HEK293 (cell line): ENCODE measurements around the gene UTP18.

Experiments
- BCL11A ChIP-seq: fragments of 450-650 bp; formaldehyde crosslinking; IDR thresholded peaks from 2 replicates; pipeline ENCODE4 v1.5.1; 2016; ENCODE audit warnings: low read depth, missing biosample characterization, missing genetic modification characterization
- GFI1B ChIP-seq: fragments of 450-650 bp; formaldehyde crosslinking; IDR thresholded peaks from 2 replicates; pipeline ENCODE4 v1.5.1; 2016; ENCODE audit warnings: missing biosample characterization, missing genetic modification characterization
- WT1 ChIP-seq: fragments of 450-650 bp; formaldehyde crosslinking; IDR thresholded peaks from 2 replicates; pipeline ENCODE4 v1.5.1; 2016; ENCODE audit warnings: missing biosample characterization, missing genetic modification characterization
- YY2 ChIP-seq: fragments of 450-650 bp; formaldehyde crosslinking; IDR thresholded peaks from 2 replicates; pipeline ENCODE4 v1.5.1; 2016; ENCODE audit warnings: missing biosample characterization, missing genetic modification characterization
- ZIC2 ChIP-seq: fragments of 450-650 bp; formaldehyde crosslinking; IDR thresholded peaks from 2 replicates; pipeline ENCODE4 v1.5.1; 2016; ENCODE audit warnings: missing biosample characterization, missing genetic modification characterization
- ZNF10 ChIP-seq: fragments of 450-650 bp; formaldehyde crosslinking; IDR thresholded peaks from 2 replicates; pipeline ENCODE4 v1.5.1; 2017; ENCODE audit warnings: missing biosample characterization, missing genetic modification characterization
- ZNF157 ChIP-seq: fragments of 450-650 bp; formaldehyde crosslinking; IDR thresholded peaks from 2 replicates; pipeline ENCODE4 v1.5.1; 2016; ENCODE audit warnings: missing biosample characterization, missing genetic modification characterization
- ZNF184 ChIP-seq: fragments of 450-650 bp; IDR thresholded peaks from 2 replicates; pipeline ENCODE4 v1.5.1; 2018; ENCODE audit warnings: missing biosample characterization, mild to moderate bottlenecking, missing genetic modification characterization
- ZNF2 ChIP-seq: fragments of 450-650 bp; formaldehyde crosslinking; IDR thresholded peaks from 2 replicates; pipeline ENCODE4 v1.5.1; 2016; ENCODE audit warnings: missing biosample characterization, missing genetic modification characterization
- ZNF223 ChIP-seq: fragments of 450-650 bp; formaldehyde crosslinking; IDR thresholded peaks from 2 replicates; pipeline ENCODE4 v1.5.1; 2016; ENCODE audit warnings: missing biosample characterization, missing genetic modification characterization
- ZNF354C ChIP-seq: fragments of 450-650 bp; formaldehyde crosslinking; IDR thresholded peaks from 2 replicates; pipeline ENCODE4 v1.5.1; 2016; ENCODE audit warnings: missing biosample characterization, missing genetic modification characterization, low read depth, borderline replicate concordance
- ZNF610 ChIP-seq: fragments of 450-650 bp; formaldehyde crosslinking; IDR thresholded peaks from 2 replicates; pipeline ENCODE4 v1.5.1; 2016; ENCODE audit warnings: missing biosample characterization, missing genetic modification characterization, borderline replicate concordance
- ZNF664 ChIP-seq: fragments of 450-650 bp; formaldehyde crosslinking; IDR thresholded peaks from 2 replicates; pipeline ENCODE4 v1.5.1; 2016; ENCODE audit warnings: missing biosample characterization, missing genetic modification characterization
- ZNF830 ChIP-seq: fragments of 450-650 bp; IDR thresholded peaks from 2 replicates; pipeline ENCODE4 v1.5.0; 2018; ENCODE audit warnings: missing biosample characterization, missing genetic modification characterization, low read depth, mild to moderate bottlenecking, moderate library complexity
- ZXDB ChIP-seq: fragments of 450-650 bp; formaldehyde crosslinking; IDR thresholded peaks from 2 replicates; pipeline ENCODE4 v1.5.1; 2016; ENCODE audit warnings: missing biosample characterization, missing genetic modification characterization
- TF ChIP-seq, protein P1 (sequence below): fragments of 450-650 bp; formaldehyde crosslinking; IDR thresholded peaks from 2 replicates; pipeline ENCODE4 v1.5.1; 2016; ENCODE audit warnings: missing biosample characterization, missing genetic modification characterization, low read depth
- TF ChIP-seq, protein P2 (sequence below): fragments of 450-650 bp; formaldehyde crosslinking; IDR thresholded peaks from 2 replicates; pipeline ENCODE4 v1.5.1; 2016; ENCODE audit warnings: missing biosample characterization, missing genetic modification characterization
- TF ChIP-seq, protein P3 (sequence below): fragments of 450-650 bp; formaldehyde crosslinking; IDR thresholded peaks from 2 replicates; pipeline ENCODE4 v1.5.1; 2016; ENCODE audit warnings: missing biosample characterization, missing genetic modification characterization
- TF ChIP-seq, protein P4 (sequence below): fragments of 450-650 bp; formaldehyde crosslinking; IDR thresholded peaks from 2 replicates; pipeline ENCODE4 v1.5.1; 2016; ENCODE audit warnings: missing biosample characterization, missing genetic modification characterization
- TF ChIP-seq, protein P5 (sequence below): sonication (generic); formaldehyde crosslinking; IDR thresholded peaks from 2 replicates; pipeline ENCODE4 v1.8.1; 2022; ENCODE audit warnings: mild to moderate bottlenecking, moderate library complexity, missing genetic modification reagents
- TF ChIP-seq, protein P6 (sequence below): fragments of 450-650 bp; formaldehyde crosslinking; IDR thresholded peaks from 2 replicates; pipeline ENCODE4 v1.5.1; 2016; ENCODE audit warnings: missing biosample characterization, missing genetic modification characterization
- TF ChIP-seq, protein P7 (sequence below): fragments of 450-650 bp; formaldehyde crosslinking; IDR thresholded peaks from 2 replicates; pipeline ENCODE4 v1.5.1; 2016; ENCODE audit warnings: missing biosample characterization, missing genetic modification characterization
- TF ChIP-seq, protein P8 (sequence below): fragments of 450-650 bp; formaldehyde crosslinking; IDR thresholded peaks from 2 replicates; pipeline ENCODE4 v1.5.1; 2016; ENCODE audit warnings: missing biosample characterization, missing genetic modification characterization

The UTP18 gene

DNA sequence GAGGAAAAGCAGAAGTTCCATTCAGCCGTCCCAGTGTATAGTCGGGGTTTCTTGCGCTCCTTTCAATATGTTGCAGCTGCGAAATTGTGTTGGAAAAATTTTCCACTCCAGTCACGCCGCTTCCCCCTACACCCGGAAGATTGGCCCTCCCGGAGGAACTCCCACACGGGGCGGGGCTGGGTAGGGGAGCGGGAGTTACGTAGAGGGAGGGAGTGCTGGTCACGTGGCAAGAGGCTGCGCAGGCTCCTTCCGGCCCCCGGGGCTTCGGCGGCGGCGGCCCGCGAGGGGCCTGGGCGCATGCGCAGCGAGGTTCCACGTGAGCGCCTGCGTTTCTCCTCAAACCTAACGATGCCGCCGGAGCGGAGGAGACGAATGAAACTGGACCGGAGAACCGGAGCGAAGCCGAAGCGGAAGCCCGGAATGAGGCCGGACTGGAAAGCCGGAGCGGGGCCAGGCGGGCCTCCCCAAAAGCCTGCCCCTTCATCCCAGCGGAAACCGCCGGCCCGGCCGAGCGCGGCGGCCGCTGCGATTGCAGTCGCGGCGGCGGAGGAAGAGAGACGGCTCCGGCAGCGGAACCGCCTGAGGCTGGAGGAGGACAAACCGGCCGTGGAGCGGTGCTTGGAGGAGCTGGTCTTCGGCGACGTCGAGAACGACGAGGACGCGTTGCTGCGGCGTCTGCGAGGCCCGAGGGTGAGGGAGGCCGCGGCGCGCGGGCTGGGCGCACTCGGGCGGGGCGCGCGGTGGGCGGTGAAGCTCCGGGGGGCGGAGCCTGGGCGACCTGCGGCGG, at the start of gene UTP18 (continued):
- TF ChIP-seq ZXDB, result peak; percentile 72
- no peak for TF ChIP-seq BCL11A
- TF ChIP-seq ZNF223, result no peak
- TF ChIP-seq ZNF2 (tag by site-specific recombination), result peak; percentile 28; the same call in 1 of the 2 replicates
- TF ChIP-seq ZIC2, result no peak
- TF ChIP-seq, protein P1, sequence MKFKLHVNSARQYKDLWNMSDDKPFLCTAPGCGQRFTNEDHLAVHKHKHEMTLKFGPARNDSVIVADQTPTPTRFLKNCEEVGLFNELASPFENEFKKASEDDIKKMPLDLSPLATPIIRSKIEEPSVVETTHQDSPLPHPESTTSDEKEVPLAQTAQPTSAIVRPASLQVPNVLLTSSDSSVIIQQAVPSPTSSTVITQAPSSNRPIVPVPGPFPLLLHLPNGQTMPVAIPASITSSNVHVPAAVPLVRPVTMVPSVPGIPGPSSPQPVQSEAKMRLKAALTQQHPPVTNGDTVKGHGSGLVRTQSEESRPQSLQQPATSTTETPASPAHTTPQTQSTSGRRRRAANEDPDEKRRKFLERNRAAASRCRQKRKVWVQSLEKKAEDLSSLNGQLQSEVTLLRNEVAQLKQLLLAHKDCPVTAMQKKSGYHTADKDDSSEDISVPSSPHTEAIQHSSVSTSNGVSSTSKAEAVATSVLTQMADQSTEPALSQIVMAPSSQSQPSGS (tag by site-specific recombination), result no peak
- TF ChIP-seq YY2, result no peak
- peak; percentile 80 for TF ChIP-seq WT1 (tag by site-specific recombination)
- TF ChIP-seq ZNF664, result no peak
- TF ChIP-seq, protein P2, sequence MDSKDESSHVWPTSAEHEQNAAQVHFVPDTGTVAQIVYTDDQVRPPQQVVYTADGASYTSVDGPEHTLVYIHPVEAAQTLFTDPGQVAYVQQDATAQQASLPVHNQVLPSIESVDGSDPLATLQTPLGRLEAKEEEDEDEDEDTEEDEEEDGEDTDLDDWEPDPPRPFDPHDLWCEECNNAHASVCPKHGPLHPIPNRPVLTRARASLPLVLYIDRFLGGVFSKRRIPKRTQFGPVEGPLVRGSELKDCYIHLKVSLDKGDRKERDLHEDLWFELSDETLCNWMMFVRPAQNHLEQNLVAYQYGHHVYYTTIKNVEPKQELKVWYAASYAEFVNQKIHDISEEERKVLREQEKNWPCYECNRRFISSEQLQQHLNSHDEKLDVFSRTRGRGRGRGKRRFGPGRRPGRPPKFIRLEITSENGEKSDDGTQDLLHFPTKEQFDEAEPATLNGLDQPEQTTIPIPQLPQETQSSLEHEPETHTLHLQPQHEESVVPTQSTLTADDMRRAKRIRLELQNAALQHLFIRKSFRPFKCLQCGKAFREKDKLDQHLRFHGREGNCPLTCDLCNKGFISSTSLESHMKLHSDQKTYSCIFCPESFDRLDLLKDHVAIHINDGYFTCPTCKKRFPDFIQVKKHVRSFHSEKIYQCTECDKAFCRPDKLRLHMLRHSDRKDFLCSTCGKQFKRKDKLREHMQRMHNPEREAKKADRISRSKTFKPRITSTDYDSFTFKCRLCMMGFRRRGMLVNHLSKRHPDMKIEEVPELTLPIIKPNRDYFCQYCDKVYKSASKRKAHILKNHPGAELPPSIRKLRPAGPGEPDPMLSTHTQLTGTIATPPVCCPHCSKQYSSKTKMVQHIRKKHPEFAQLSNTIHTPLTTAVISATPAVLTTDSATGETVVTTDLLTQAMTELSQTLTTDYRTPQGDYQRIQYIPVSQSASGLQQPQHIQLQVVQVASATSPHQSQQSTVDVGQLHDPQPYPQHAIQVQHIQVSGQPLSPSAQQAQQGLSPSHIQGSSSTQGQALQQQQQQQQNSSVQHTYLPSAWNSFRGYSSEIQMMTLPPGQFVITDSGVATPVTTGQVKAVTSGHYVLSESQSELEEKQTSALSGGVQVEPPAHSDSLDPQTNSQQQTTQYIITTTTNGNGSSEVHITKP (tag by site-specific recombination), result peak; percentile 100
- no peak for TF ChIP-seq ZNF830 (tag by site-specific recombination)
- TF ChIP-seq, protein P3, sequence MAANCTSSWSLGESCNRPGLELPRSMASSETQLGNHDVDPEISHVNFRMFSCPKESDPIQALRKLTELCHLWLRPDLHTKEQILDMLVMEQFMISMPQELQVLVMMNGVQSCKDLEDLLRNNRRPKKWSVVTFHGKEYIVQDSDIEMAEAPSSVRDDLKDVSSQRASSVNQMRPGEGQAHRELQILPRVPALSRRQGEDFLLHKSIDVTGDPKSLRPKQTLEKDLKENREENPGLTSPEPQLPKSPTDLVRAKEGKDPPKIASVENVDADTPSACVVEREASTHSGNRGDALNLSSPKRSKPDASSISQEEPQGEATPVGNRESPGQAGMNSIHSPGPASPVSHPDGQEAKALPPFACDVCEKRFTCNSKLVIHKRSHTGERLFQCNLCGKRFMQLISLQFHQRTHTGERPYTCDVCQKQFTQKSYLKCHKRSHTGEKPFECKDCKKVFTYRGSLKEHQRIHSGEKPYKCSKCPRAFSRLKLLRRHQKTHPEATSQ, result peak; percentile 84; the same call in 1 of the 2 replicates
- TF ChIP-seq, protein P4, sequence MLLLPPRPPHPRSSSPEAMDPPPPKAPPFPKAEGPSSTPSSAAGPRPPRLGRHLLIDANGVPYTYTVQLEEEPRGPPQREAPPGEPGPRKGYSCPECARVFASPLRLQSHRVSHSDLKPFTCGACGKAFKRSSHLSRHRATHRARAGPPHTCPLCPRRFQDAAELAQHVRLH (tag by site-specific recombination), result peak; percentile 96
- TF ChIP-seq, protein P5, sequence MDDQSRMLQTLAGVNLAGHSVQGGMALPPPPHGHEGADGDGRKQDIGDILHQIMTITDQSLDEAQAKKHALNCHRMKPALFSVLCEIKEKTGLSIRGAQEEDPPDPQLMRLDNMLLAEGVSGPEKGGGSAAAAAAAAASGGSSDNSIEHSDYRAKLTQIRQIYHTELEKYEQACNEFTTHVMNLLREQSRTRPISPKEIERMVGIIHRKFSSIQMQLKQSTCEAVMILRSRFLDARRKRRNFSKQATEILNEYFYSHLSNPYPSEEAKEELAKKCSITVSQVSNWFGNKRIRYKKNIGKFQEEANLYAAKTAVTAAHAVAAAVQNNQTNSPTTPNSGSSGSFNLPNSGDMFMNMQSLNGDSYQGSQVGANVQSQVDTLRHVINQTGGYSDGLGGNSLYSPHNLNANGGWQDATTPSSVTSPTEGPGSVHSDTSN (CRISPR knock-in tag), result no peak
- no peak for TF ChIP-seq ZNF157 (tag by site-specific recombination)
- no peak; the same call in 1 of the 2 replicates for TF ChIP-seq ZNF10
- TF ChIP-seq, protein P6, sequence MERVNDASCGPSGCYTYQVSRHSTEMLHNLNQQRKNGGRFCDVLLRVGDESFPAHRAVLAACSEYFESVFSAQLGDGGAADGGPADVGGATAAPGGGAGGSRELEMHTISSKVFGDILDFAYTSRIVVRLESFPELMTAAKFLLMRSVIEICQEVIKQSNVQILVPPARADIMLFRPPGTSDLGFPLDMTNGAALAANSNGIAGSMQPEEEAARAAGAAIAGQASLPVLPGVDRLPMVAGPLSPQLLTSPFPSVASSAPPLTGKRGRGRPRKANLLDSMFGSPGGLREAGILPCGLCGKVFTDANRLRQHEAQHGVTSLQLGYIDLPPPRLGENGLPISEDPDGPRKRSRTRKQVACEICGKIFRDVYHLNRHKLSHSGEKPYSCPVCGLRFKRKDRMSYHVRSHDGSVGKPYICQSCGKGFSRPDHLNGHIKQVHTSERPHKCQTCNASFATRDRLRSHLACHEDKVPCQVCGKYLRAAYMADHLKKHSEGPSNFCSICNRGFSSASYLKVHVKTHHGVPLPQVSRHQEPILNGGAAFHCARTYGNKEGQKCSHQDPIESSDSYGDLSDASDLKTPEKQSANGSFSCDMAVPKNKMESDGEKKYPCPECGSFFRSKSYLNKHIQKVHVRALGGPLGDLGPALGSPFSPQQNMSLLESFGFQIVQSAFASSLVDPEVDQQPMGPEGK (tag by site-specific recombination), result peak; percentile 71
- TF ChIP-seq ZNF354C (tag by site-specific recombination), result no peak
- TF ChIP-seq, protein P7, sequence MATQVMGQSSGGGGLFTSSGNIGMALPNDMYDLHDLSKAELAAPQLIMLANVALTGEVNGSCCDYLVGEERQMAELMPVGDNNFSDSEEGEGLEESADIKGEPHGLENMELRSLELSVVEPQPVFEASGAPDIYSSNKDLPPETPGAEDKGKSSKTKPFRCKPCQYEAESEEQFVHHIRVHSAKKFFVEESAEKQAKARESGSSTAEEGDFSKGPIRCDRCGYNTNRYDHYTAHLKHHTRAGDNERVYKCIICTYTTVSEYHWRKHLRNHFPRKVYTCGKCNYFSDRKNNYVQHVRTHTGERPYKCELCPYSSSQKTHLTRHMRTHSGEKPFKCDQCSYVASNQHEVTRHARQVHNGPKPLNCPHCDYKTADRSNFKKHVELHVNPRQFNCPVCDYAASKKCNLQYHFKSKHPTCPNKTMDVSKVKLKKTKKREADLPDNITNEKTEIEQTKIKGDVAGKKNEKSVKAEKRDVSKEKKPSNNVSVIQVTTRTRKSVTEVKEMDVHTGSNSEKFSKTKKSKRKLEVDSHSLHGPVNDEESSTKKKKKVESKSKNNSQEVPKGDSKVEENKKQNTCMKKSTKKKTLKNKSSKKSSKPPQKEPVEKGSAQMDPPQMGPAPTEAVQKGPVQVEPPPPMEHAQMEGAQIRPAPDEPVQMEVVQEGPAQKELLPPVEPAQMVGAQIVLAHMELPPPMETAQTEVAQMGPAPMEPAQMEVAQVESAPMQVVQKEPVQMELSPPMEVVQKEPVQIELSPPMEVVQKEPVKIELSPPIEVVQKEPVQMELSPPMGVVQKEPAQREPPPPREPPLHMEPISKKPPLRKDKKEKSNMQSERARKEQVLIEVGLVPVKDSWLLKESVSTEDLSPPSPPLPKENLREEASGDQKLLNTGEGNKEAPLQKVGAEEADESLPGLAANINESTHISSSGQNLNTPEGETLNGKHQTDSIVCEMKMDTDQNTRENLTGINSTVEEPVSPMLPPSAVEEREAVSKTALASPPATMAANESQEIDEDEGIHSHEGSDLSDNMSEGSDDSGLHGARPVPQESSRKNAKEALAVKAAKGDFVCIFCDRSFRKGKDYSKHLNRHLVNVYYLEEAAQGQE (tag by site-specific recombination), result 0 out of 2 replicates have a peak, but pooled peaks have one; percentile 18
- TF ChIP-seq ZNF610 (tag by site-specific recombination), result peak; percentile 73; the same call in 1 of the 2 replicates
- 0 out of 2 replicates have a peak, but pooled peaks have one; percentile 11 for TF ChIP-seq ZNF184 (tag by site-specific recombination)
- TF ChIP-seq, protein P8, sequence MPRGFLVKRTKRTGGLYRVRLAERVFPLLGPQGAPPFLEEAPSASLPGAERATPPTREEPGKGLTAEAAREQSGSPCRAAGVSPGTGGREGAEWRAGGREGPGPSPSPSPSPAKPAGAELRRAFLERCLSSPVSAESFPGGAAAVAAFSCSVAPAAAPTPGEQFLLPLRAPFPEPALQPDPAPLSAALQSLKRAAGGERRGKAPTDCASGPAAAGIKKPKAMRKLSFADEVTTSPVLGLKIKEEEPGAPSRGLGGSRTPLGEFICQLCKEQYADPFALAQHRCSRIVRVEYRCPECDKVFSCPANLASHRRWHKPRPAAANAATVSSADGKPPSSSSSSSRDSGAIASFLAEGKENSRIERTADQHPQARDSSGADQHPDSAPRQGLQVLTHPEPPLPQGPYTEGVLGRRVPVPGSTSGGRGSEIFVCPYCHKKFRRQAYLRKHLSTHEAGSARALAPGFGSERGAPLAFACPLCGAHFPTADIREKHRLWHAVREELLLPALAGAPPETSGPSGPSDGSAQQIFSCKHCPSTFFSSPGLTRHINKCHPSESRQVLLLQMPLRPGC (tag by site-specific recombination), result no peak; the same call in 1 of the 2 replicates
- TF ChIP-seq GFI1B (tag by site-specific recombination), result no peak
